H1 (cell line): Measurements from ENCODE around the gene CCDC9B. TPM values are rescaled to one million over a fixed set of nuclear protein-coding genes. Genes with fewer than 3 reads are reported as not detected.

Experiments
- CTCF ChIA-PET: fragments of 300-600 bp; sonication (Branson Sonifier 250); formaldehyde crosslinking; loops from one replicate; lab custom pipeline; 2021; ENCODE audit not compliant: partially characterized antibody; lab: Charles Lee
- POLR2A ChIA-PET: fragments of 300-600 bp; sonication (Branson Sonifier 250); formaldehyde crosslinking; loops from one replicate; lab custom pipeline; 2021; ENCODE audit warnings: inconsistent platforms; ENCODE audit not compliant: partially characterized antibody; lab: Charles Lee
- DNase-seq, 2 experiments: peaks; one replicate each; pipeline versions ENCODE4 v3.0.0 to v3.0.0-alpha.2; 2010 to 2022; ENCODE audit warnings: low spot score in 2 of 2, low read depth in 1 of 2, mixed read lengths in 1 of 2
- FAIRE-seq: peaks from 2 replicates; lab custom pipeline; 2011; peaks lifted over from hg19 to GRCh38; lab: Jason Lieb, UNC
- H2AFZ ChIP-seq: 2 replicates; pipeline ENCODE4 v1.8.1; 2012; ENCODE audit warnings: low read length, inconsistent platforms
- H2AK5ac ChIP-seq: 2 replicates; pipeline ENCODE4 v1.6.1; 2013; ENCODE audit warnings: low read depth, low read length
- H2BK120ac ChIP-seq: replicated peaks from 2 replicates; pipeline ENCODE3; 2013; ENCODE audit warnings: low read depth, low read length, inconsistent platforms
- H2BK12ac ChIP-seq: 2 replicates; pipeline ENCODE4 v1.6.1; 2013; ENCODE audit warnings: low read depth, low read length
- H2BK15ac ChIP-seq: 2 replicates; pipeline ENCODE4 v1.6.1; 2013; ENCODE audit warnings: low read length
- H2BK20ac ChIP-seq: 2 replicates; pipeline ENCODE4 v1.6.1; 2013; ENCODE audit warnings: low read length
- H2BK5ac ChIP-seq: 2 replicates; pipeline ENCODE4 v1.6.1; 2013; ENCODE audit warnings: low read depth, low read length
- H3K14ac ChIP-seq: 2 replicates; pipeline ENCODE4 v1.6.1; 2013; ENCODE audit warnings: inconsistent platforms; ENCODE audit not compliant: insufficient read length
- H3K18ac ChIP-seq: 2 replicates; pipeline ENCODE4 v1.6.1; 2013; ENCODE audit warnings: low read length; ENCODE audit errors: extremely low read depth
- H3K23ac ChIP-seq: 2 replicates; pipeline ENCODE4 v1.6.1; 2013; ENCODE audit warnings: inconsistent platforms; ENCODE audit not compliant: insufficient read length
- H3K23me2 ChIP-seq: 2 replicates; pipeline ENCODE4 v1.6.1; 2013; ENCODE audit warnings: low read depth, low read length
- H3K27ac ChIP-seq: 2 replicates; pipeline ENCODE4 v1.6.1; 2011; ENCODE audit warnings: low read depth, low read length, inconsistent platforms
- H3K27me3 ChIP-seq, 4 experiments: replicated peaks in 1 of 4; 1 replicate in 1 of 4; 2 replicates in 3 of 4; pipeline versions ENCODE4 v1.6.1 to v1.8.1; 2011 to 2013; ENCODE audit warnings: low read length in 3 of 4, mild to moderate bottlenecking in 3 of 4, inconsistent platforms in 2 of 4, mixed read lengths in 2 of 4, moderate library complexity in 1 of 4; ENCODE audit not compliant: control insufficient read depth in 3 of 4, insufficient read depth in 3 of 4; ENCODE audit errors: extremely low read depth in 1 of 4
- H3K36me3 ChIP-seq, 4 experiments: 2 replicates each; pipeline versions ENCODE4 v1.6.1 to v1.8.1; 2011 to 2013; ENCODE audit warnings: mild to moderate bottlenecking in 4 of 4, low read length in 3 of 4, moderate library complexity in 2 of 4, control low read depth in 1 of 4, inconsistent platforms in 1 of 4; ENCODE audit not compliant: insufficient read depth in 4 of 4, control insufficient read depth in 2 of 4
- H3K4ac ChIP-seq: replicated peaks from 2 replicates; pipeline ENCODE3; 2013; ENCODE audit warnings: low read length, low read depth, mixed read lengths, inconsistent platforms; ENCODE audit not compliant: insufficient read length
- H3K4me1 ChIP-seq, 4 experiments: replicated peaks in 1 of 4; 1 replicate in 1 of 4; 2 replicates in 3 of 4; pipeline versions ENCODE4 v1.6.1 to v1.8.1; 2011 to 2013; ENCODE audit warnings: low read length in 3 of 4, inconsistent platforms in 2 of 4, mixed read lengths in 1 of 4; ENCODE audit not compliant: insufficient read depth in 4 of 4, control insufficient read depth in 3 of 4
- H3K4me2 ChIP-seq, 2 experiments: 2 replicates each; pipeline versions ENCODE4 v1.6.1 to v1.8.1; 2011 to 2013; ENCODE audit warnings: low read depth in 2 of 2, low read length in 2 of 2, control low read depth in 1 of 2, inconsistent platforms in 1 of 2, mild to moderate bottlenecking in 1 of 2; ENCODE audit not compliant: insufficient read depth in 1 of 2
- H3K4me3 ChIP-seq, 4 experiments: fragments of 200-600, 300-600 bp in 1 of 4; sonication (generic), shearing (Covaris generic), sonication (Bioruptor Twin) in 1 of 4; 2 replicates each; pipeline versions ENCODE4 v1.5.1 to v1.8.1; 2011 to 2016; ENCODE audit warnings: low read length in 4 of 4, low read depth in 3 of 4, control low read depth in 2 of 4, inconsistent platforms in 2 of 4, mild to moderate bottlenecking in 2 of 4, mixed read lengths in 1 of 4, moderate library complexity in 1 of 4; ENCODE audit not compliant: insufficient read depth in 2 of 4; ENCODE audit errors: extremely low read depth in 1 of 4
- H3K56ac ChIP-seq: replicated peaks from 2 replicates; pipeline ENCODE3; 2013; ENCODE audit warnings: low read depth, mild to moderate bottlenecking, mixed read lengths, low read length, inconsistent platforms; ENCODE audit not compliant: insufficient read length
- H3K79me1 ChIP-seq: 2 replicates; pipeline ENCODE4 v1.6.1; 2013; ENCODE audit warnings: low read depth, low read length, control low read depth
- H3K79me2 ChIP-seq, 2 experiments: 2 replicates each; pipeline versions ENCODE4 v1.6.1 to v1.8.1; 2012 to 2013; ENCODE audit warnings: low read length in 2 of 2, mild to moderate bottlenecking in 2 of 2, inconsistent platforms in 1 of 2; ENCODE audit not compliant: insufficient read depth in 2 of 2, control insufficient read depth in 1 of 2
- H3K9ac ChIP-seq, 4 experiments: replicated peaks in 1 of 4; 1 replicate in 1 of 4; 2 replicates in 3 of 4; pipeline versions ENCODE4 v1.6.1 to v1.8.1; 2011 to 2013; ENCODE audit warnings: low read depth in 3 of 4, low read length in 3 of 4, control low read depth in 2 of 4, mild to moderate bottlenecking in 2 of 4, moderate library complexity in 2 of 4, inconsistent platforms in 1 of 4; ENCODE audit errors: extremely low read depth in 1 of 4
- H3K9me3 ChIP-seq, 2 experiments: 2 replicates each; pipeline versions ENCODE4 v1.6.1 to v1.8.1; 2012 to 2013; ENCODE audit warnings: mild to moderate bottlenecking in 2 of 2, moderate library complexity in 2 of 2, control low read depth in 1 of 2, inconsistent platforms in 1 of 2, low read depth in 1 of 2, low read length in 1 of 2, mixed read lengths in 1 of 2; ENCODE audit not compliant: insufficient read depth in 2 of 2
- H4K20me1 ChIP-seq, 2 experiments: replicated peaks in 1 of 2; 2 replicates each; pipeline versions ENCODE3 to v1.8.1; 2011 to 2013; ENCODE audit warnings: inconsistent platforms in 2 of 2, low read length in 2 of 2, mild to moderate bottlenecking in 1 of 2; ENCODE audit not compliant: insufficient read depth in 2 of 2, control insufficient read depth in 1 of 2
- H4K5ac ChIP-seq: 2 replicates; pipeline ENCODE4 v1.6.1; 2013; ENCODE audit warnings: low read length, low read depth, mixed read lengths, inconsistent platforms; ENCODE audit not compliant: insufficient read length
- H4K8ac ChIP-seq: 2 replicates; pipeline ENCODE4 v1.8.0; 2013; ENCODE audit warnings: mild to moderate bottlenecking, moderate library complexity, low read length, inconsistent platforms; ENCODE audit not compliant: insufficient read depth; ENCODE audit errors: extremely low read depth
- H4K91ac ChIP-seq: replicated peaks from 2 replicates; pipeline ENCODE3; 2013; ENCODE audit warnings: low read length, mixed read lengths, inconsistent platforms; ENCODE audit not compliant: insufficient read length
- BRCA1 ChIP-seq: IDR thresholded peaks from 2 replicates; pipeline ENCODE4 v1.6.1; 2012; ENCODE audit warnings: low read depth, low read length, improper control_type of control experiment
- CTCF ChIP-seq, 3 experiments: IDR thresholded peaks; 1 replicate in 2 of 3; 2 replicates in 1 of 3; pipeline versions ENCODE4 v1.5.1 to v1.6.1; 2011; ENCODE audit warnings: low read length in 3 of 3, mild to moderate bottlenecking in 3 of 3, inconsistent platforms in 2 of 3, low read depth in 1 of 3, moderate library complexity in 1 of 3; ENCODE audit not compliant: insufficient read depth in 1 of 3; ENCODE audit errors: control extremely low read depth in 1 of 3
- EGR1 ChIP-seq: IDR thresholded peaks from 2 replicates; pipeline ENCODE4 v1.6.1; 2011; ENCODE audit warnings: low read depth, low read length, borderline replicate concordance
- JUND ChIP-seq: IDR thresholded peaks from 2 replicates; pipeline ENCODE4 v1.6.1; 2011; ENCODE audit warnings: mild to moderate bottlenecking, improper control_type of control experiment, low read length
- NRF1 ChIP-seq: IDR thresholded peaks from 2 replicates; pipeline ENCODE4 v1.6.1; 2011; ENCODE audit warnings: mild to moderate bottlenecking, low read depth, low read length, improper control_type of control experiment
- POLR2A ChIP-seq, 2 experiments: IDR thresholded peaks; 1 replicate in 1 of 2; 2 replicates in 1 of 2; pipeline ENCODE4 v1.6.1; 2011; ENCODE audit warnings: low read depth in 2 of 2, low read length in 2 of 2, mild to moderate bottlenecking in 2 of 2; ENCODE audit errors: control extremely low read depth in 1 of 2
- RNF2 ChIP-seq: fragments of 200-900, 300-1000 bp; sonication (generic); IDR thresholded peaks from 2 replicates; pipeline ENCODE4 v1.7.1; 2016; ENCODE audit warnings: borderline replicate concordance, low read depth, mild to moderate bottlenecking, antibody characterized with exemption, low read length; ENCODE audit not compliant: poor library complexity, severe bottlenecking; ENCODE audit errors: missing control alignments
- TEAD4 ChIP-seq: IDR thresholded peaks from 2 replicates; pipeline ENCODE4 v1.6.1; 2012; ENCODE audit warnings: low read depth, low read length, inconsistent platforms, mixed read lengths
- WGBS, 2 experiments: shearing (Covaris generic) in 1 of 2; methylation state at CpG; one replicate each; pipeline versions ENCODE4 v1.1.6 to v1.1.7; 2013 to 2015; ENCODE audit warnings: low lambda C conversion rate in 2 of 2, mixed read lengths in 2 of 2, inconsistent platforms in 1 of 2, low coverage in 1 of 2, missing lambda C conversion rate in 1 of 2; ENCODE audit not compliant: insufficient replicate concordance in 2 of 2, insufficient coverage in 1 of 2, insufficient read length in 1 of 2; ENCODE audit errors: extremely low coverage in 1 of 2, missing lambda C conversion rate in 1 of 2; 5-methylcytosine and 5-hydroxymethylcytosine counted together
- polyA plus RNA-seq, 7 experiments: library from polyadenylated mRNA; depleted of rRNA in 3 of 7; stranded (reverse) in 5 of 7; unstranded in 2 of 7; fragments of >200 nt in 5 of 7; fragments of 200-250 nt in 2 of 7; gene quantifications; 1 replicate in 5 of 7; 2 replicates in 1 of 7; 4 replicates in 1 of 7; pipeline versions ENCODE4 v1.2.1 to v1.2.3, GENCODE V29; 2011 to 2013; ENCODE audit warnings: missing spikeins in 2 of 7, mixed read lengths in 2 of 7
- total RNA-seq: library from RNA; stranded (reverse); fragmentation: NEBNext Ultra II Directional; extraction: Animal tissue kit (Norgen Biotek cat#: 25700); gene quantifications from 2 replicates; pipeline ENCODE4 v1.2.1, GENCODE V29; 2021

The CCDC9B gene
- total and polyA plus RNA-seq, 2 of the 8 experiments (the other 6 are each of a cell fraction or from before 2014, with no cell fraction given): 0.45 to 0.78 TPM

- H3K4me2 ChIP-seq: peak overlapping the region; percentile 78 to 97
- no peak overlapping the region for H2AK5ac ChIP-seq
- H3K23ac ChIP-seq: no peak overlapping the region
- H3K27me3 ChIP-seq: peaks cover 40 to 69% (median 54%) of the 10 kb centered on the region in 4 experiments
- peaks cover 17 to 47% (median 34%) of the 10 kb centered on the region in 4 experiments for H3K4me1 ChIP-seq
- H2AFZ ChIP-seq: no peak overlapping the region; the same call in 1 of the 2 replicates
- no peak overlapping the region for H4K5ac ChIP-seq
- 3% methylated on average over 57 of the region's 92 CpGs; no CpG with 5 or more reads in 1 of the 2 experiments for WGBS, 2 experiments
- no peak overlapping the region for H2BK120ac ChIP-seq
- no peaks in the 10 kb centered on the region for H3K79me2 ChIP-seq
- ChIA-PET CTCF (interaction anchor here (0.8 to 16.2 kb wide), 6 partner anchors 9 to 57 kb away, joined by 3 to 518 read pairs (median 32); partner anchors contain the start of genes CCDC9B, INAFM2 and PLCB2), POLR2A (interaction anchor here (1.4 to 3.5 kb wide), 5 partner anchors 9 to 26 kb away, joined by 3 to 16 read pairs (median 7); partner anchors contain the start of gene PLCB2)
- peak overlapping the region; percentile 87; the same call in 1 of the 2 replicates for H2BK12ac ChIP-seq
- peak in 1 of 2 experiments; percentile 86 for DNase-seq
- peaks cover 22% of the 10 kb centered on the region; the same call in 1 of the 2 replicates for H3K23me2 ChIP-seq
- no peaks in the 10 kb centered on the region for H4K20me1 ChIP-seq
- no peaks in the 10 kb centered on the region; the same call in 1 of the 2 replicates for H3K79me1 ChIP-seq
- peaks cover 0 to 15% (median 0%) of the 10 kb centered on the region in 4 experiments; a peak in 1 of 8 replicates for H3K36me3 ChIP-seq
- no peak overlapping the region for H3K27ac ChIP-seq
- peak overlapping the region; percentile 61; the same call in 1 of the 2 replicates for H2BK15ac ChIP-seq
- H2BK5ac ChIP-seq: peak overlapping the region; percentile 60; the same call in 1 of the 2 replicates
- no peaks in the 10 kb centered on the region for H3K9me3 ChIP-seq
- H3K18ac ChIP-seq: peak overlapping the region; percentile 95
- H3K4ac ChIP-seq: no peak overlapping the region
- no peak overlapping the region for H3K56ac ChIP-seq
- peak overlapping the region; percentile 58; the same call in 1 of the 2 replicates for H4K8ac ChIP-seq
- H4K91ac ChIP-seq: peak overlapping the region; percentile 76
- no peak overlapping the region for H3K9ac ChIP-seq
- no peak overlapping the region for H3K14ac ChIP-seq
- no peak for FAIRE-seq
- H3K4me3 ChIP-seq: peak overlapping the region; percentile 21 to 61 (median 32)
- H2BK20ac ChIP-seq: no peak overlapping the region; the same call in 1 of the 2 replicates
- TF ChIP-seq JUND (no peak), CTCF (IDR thresholded peaks at IDR 0.05; ENCODE audit: control extremely low read depth in 1 of 3, insufficient read depth in 1 of 3, low read depth in 1 of 3, low read length in 3 of 3) (peak in 2 of 3 experiments; percentile 38 to 60; a peak in 3 of 4 replicates), BRCA1 (no peak), RNF2 (peak; percentile 16), TEAD4 (0 out of 2 replicates have a peak, but pooled peaks have one; percentile 7), POLR2A (IDR thresholded peaks at IDR 0.05; ENCODE audit: control extremely low read depth in 1 of 2, low read depth in 2 of 2, low read length in 2 of 2) (no peak), NRF1 (no peak), EGR1 (peak; percentile 24; the same call in 1 of the 2 replicates)
Observed at GRCh38 chr15:40282147-40282868, 58.4 kb downstream of the CCDC9B start.
